ENCODE data around the gene DET1.

The DET1 gene

DNA sequence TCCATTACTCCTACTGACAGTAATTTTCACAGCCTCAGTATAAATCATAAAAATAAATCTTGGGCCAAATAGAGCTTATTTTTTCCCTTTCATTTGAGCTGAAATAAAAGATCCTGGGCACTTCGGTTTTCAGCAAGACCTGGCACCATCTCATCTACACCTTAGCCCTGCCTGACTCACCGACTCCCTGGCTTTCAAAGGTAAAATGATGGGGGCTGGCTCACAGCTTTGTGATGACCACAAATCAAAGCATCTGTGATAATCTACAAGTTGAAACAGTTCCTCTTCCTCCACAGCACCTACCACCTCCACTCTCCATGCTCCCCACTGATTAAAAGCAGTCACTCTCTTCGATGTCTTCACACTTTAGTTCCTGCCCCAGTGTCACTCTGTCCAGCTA is 27.6 kb downstream of the DET1 start:
- H3K14ac ChIP-seq (ENCODE audit: low read length) = no peak overlapping the region
- no peak overlapping the region for H2BK120ac ChIP-seq (ENCODE audit: insufficient read depth, low read length, poor library complexity)
- H3K4me2 ChIP-seq (ENCODE audit: low read length) = no peak overlapping the region
- no peak overlapping the region for H2AFZ ChIP-seq (ENCODE audit: insufficient read depth, low read length, poor library complexity)
- H3K9me3 ChIP-seq (ENCODE audit: insufficient read depth, low read depth, low read length) = peaks cover 2% of the 10 kb centered on the region
- no peaks in the 10 kb centered on the region for H3K4me1 ChIP-seq (ENCODE audit: control insufficient read depth in 1 of 2, insufficient read depth in 2 of 2, low read length in 2 of 2)
- H3K23ac ChIP-seq (ENCODE audit: low read length) = no peak overlapping the region
- H3K18ac ChIP-seq (ENCODE audit: low read length) = no peak overlapping the region
- H3K27me3 ChIP-seq (ENCODE audit: insufficient read depth, low read length) = no peaks in the 10 kb centered on the region
- WGBS (ENCODE audit: extremely low coverage, insufficient coverage, insufficient read length) = no CpG with 5 or more reads among the region's 3 CpGs
- peaks cover 0 to 5% of the 10 kb centered on the region in 2 experiments for H3K36me3 ChIP-seq (ENCODE audit: control insufficient read depth in 1 of 2, insufficient read depth in 2 of 2, low read length in 2 of 2)
- H3K79me2 ChIP-seq (ENCODE audit: control insufficient read depth, insufficient read depth, low read length, poor library complexity) = no peaks in the 10 kb centered on the region
- no peak overlapping the region for H2BK12ac ChIP-seq (ENCODE audit: low read length)
- H3K4ac ChIP-seq (ENCODE audit: low read depth, low read length) = no peak overlapping the region
- H3K4me3 ChIP-seq (ENCODE audit: low read depth, low read length) = no peak overlapping the region
- H4K91ac ChIP-seq (ENCODE audit: low read depth, low read length) = no peak overlapping the region
- H3K9ac ChIP-seq (ENCODE audit: low read length) = no peak overlapping the region
- no peak overlapping the region for H4K8ac ChIP-seq (ENCODE audit: low read depth, low read length)
- DNase-seq = no peak
- no peak overlapping the region for H4K12ac ChIP-seq (ENCODE audit: low read depth, low read length)
- no peak overlapping the region for H2BK5ac ChIP-seq (ENCODE audit: low read depth, low read length, poor library complexity)
- H3K27ac ChIP-seq (ENCODE audit: low read depth, low read length) = no peak overlapping the region
- H3K79me1 ChIP-seq (ENCODE audit: low read length) = no peaks in the 10 kb centered on the region
- no peak overlapping the region for H2AK5ac ChIP-seq (ENCODE audit: low read length)

GRCh38 chr15:88513195-88513594 is 33.3 kb downstream of the DET1 start:
- no peak overlapping the region for H4K12ac ChIP-seq (ENCODE audit: low read depth, low read length)
- no peak overlapping the region for H3K23ac ChIP-seq (ENCODE audit: low read length)
- no peak overlapping the region for H2BK5ac ChIP-seq (ENCODE audit: low read depth, low read length, poor library complexity)
- H3K79me2 ChIP-seq (ENCODE audit: control insufficient read depth, insufficient read depth, low read length, poor library complexity) = no peaks in the 10 kb centered on the region
- peaks cover 3% of the 10 kb centered on the region for H3K79me1 ChIP-seq (ENCODE audit: low read length)
- H4K8ac ChIP-seq (ENCODE audit: low read depth, low read length) = no peak overlapping the region
- no CpG with 5 or more reads among the region's 5 CpGs for WGBS (ENCODE audit: extremely low coverage, insufficient coverage, insufficient read length)
- no peak overlapping the region for H3K4me2 ChIP-seq (ENCODE audit: low read length)
- no peaks in the 10 kb centered on the region for H3K27me3 ChIP-seq (ENCODE audit: insufficient read depth, low read length)
- H3K9ac ChIP-seq (ENCODE audit: low read length) = no peak overlapping the region
- H2AFZ ChIP-seq (ENCODE audit: insufficient read depth, low read length, poor library complexity) = no peak overlapping the region
- no peak overlapping the region for H3K14ac ChIP-seq (ENCODE audit: low read length)
- peak overlapping the region; percentile 91 for H4K91ac ChIP-seq (ENCODE audit: low read depth, low read length)
- no peak overlapping the region for H3K18ac ChIP-seq (ENCODE audit: low read length)
- DNase-seq = peak; percentile 11 to 30
- H3K4me1 ChIP-seq (ENCODE audit: control insufficient read depth in 1 of 2, insufficient read depth in 2 of 2, low read length in 2 of 2) = peaks cover 9% of the 10 kb centered on the region in 2 experiments
- H3K4me3 ChIP-seq (ENCODE audit: low read depth, low read length) = no peak overlapping the region
- H3K9me3 ChIP-seq (ENCODE audit: insufficient read depth, low read depth, low read length) = no peaks in the 10 kb centered on the region
- no peak overlapping the region for H2BK12ac ChIP-seq (ENCODE audit: low read length)
- no peak overlapping the region for H2AK5ac ChIP-seq (ENCODE audit: low read length)
- peak overlapping the region; percentile 78 for H2BK120ac ChIP-seq (ENCODE audit: insufficient read depth, low read length, poor library complexity)
- H3K36me3 ChIP-seq (ENCODE audit: control insufficient read depth in 1 of 2, insufficient read depth in 2 of 2, low read length in 2 of 2) = peaks cover 0 to 4% of the 10 kb centered on the region in 2 experiments
- peak overlapping the region; percentile 69 for H3K27ac ChIP-seq (ENCODE audit: low read depth, low read length)
- no peak overlapping the region for H3K4ac ChIP-seq (ENCODE audit: low read depth, low read length)

GRCh38 chr15:88512601-88513000 is 33.9 kb downstream of the DET1 start:
- Histone ChIP-seq H4K8ac (ENCODE audit: low read depth, low read length) (peak overlapping the region; percentile 93), H3K18ac (ENCODE audit: low read length) (no peak overlapping the region), H3K9me3 (ENCODE audit: insufficient read depth, low read depth, low read length) (no peaks in the 10 kb centered on the region), H2BK5ac (ENCODE audit: low read depth, low read length, poor library complexity) (peak overlapping the region; percentile 92), H3K4me1 (ENCODE audit: control insufficient read depth in 1 of 2, insufficient read depth in 2 of 2, low read length in 2 of 2) (peaks cover 9% of the 10 kb centered on the region in 2 experiments), H2BK12ac (ENCODE audit: low read length) (peak overlapping the region; percentile 67), H3K79me1 (ENCODE audit: low read length) (peaks cover 3% of the 10 kb centered on the region), H3K4me3 (ENCODE audit: low read depth, low read length) (no peak overlapping the region), H2BK120ac (ENCODE audit: insufficient read depth, low read length, poor library complexity) (peak overlapping the region; percentile 78), H3K23ac (ENCODE audit: low read length) (no peak overlapping the region), H2AK5ac (ENCODE audit: low read length) (peak overlapping the region; percentile 22), H3K14ac (ENCODE audit: low read length) (peak overlapping the region; percentile 87), H3K4ac (ENCODE audit: low read depth, low read length) (peak overlapping the region; percentile 76), H3K79me2 (ENCODE audit: control insufficient read depth, insufficient read depth, low read length, poor library complexity) (no peaks in the 10 kb centered on the region), H2AFZ (ENCODE audit: insufficient read depth, low read length, poor library complexity) (no peak overlapping the region), H3K9ac (ENCODE audit: low read length) (no peak overlapping the region), H3K27me3 (ENCODE audit: insufficient read depth, low read length) (no peaks in the 10 kb centered on the region), H3K4me2 (ENCODE audit: low read length) (no peak overlapping the region), H3K36me3 (ENCODE audit: control insufficient read depth in 1 of 2, insufficient read depth in 2 of 2, low read length in 2 of 2) (peaks cover 0 to 6% of the 10 kb centered on the region in 2 experiments), H4K91ac (ENCODE audit: low read depth, low read length) (peak overlapping the region; percentile 91), H3K27ac (ENCODE audit: low read depth, low read length) (peak overlapping the region; percentile 69), H4K12ac (ENCODE audit: low read depth, low read length) (peak overlapping the region; percentile 7)
- no CpG with 5 or more reads among the region's 5 CpGs for WGBS (ENCODE audit: extremely low coverage, insufficient coverage, insufficient read length)
- peak in 1 of 2 donors; percentile 8 for DNase-seq

DNA sequence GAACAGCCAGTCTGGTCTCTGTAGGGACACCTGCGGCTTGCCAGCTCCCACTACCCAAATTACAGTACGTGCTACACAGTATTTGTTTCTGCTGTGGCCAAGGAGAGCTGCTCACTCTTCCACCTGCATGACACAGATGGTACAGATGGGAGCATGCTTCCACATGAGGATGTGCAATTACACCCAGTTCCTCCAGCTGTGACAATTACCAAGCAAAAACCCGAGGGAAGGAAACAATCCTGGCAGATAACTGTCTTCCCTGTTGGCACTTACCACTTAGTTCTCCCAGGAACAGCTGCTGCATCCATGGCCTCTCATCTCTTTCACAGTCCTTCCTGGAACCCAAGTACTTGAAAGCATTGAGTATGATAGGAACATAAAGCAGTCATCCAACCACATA is 34.4 kb downstream of the DET1 start:
- Histone ChIP-seq H3K4me2 (ENCODE audit: low read length) (no peak overlapping the region), H3K79me2 (ENCODE audit: control insufficient read depth, insufficient read depth, low read length, poor library complexity) (no peaks in the 10 kb centered on the region), H3K27ac (ENCODE audit: low read depth, low read length) (no peak overlapping the region), H2BK12ac (ENCODE audit: low read length) (peak overlapping the region; percentile 80), H3K23ac (ENCODE audit: low read length) (no peak overlapping the region), H2AFZ (ENCODE audit: insufficient read depth, low read length, poor library complexity) (no peak overlapping the region), H3K14ac (ENCODE audit: low read length) (peak overlapping the region; percentile 4), H3K4me1 (ENCODE audit: control insufficient read depth in 1 of 2, insufficient read depth in 2 of 2, low read length in 2 of 2) (peaks cover 9% of the 10 kb centered on the region in 2 experiments), H2BK5ac (ENCODE audit: low read depth, low read length, poor library complexity) (no peak overlapping the region), H2AK5ac (ENCODE audit: low read length) (peak overlapping the region; percentile 44), H4K8ac (ENCODE audit: low read depth, low read length) (no peak overlapping the region), H3K79me1 (ENCODE audit: low read length) (peaks cover 3% of the 10 kb centered on the region), H4K12ac (ENCODE audit: low read depth, low read length) (no peak overlapping the region), H3K4me3 (ENCODE audit: low read depth, low read length) (peak overlapping the region; percentile 16), H4K91ac (ENCODE audit: low read depth, low read length) (peak overlapping the region; percentile 55), H3K18ac (ENCODE audit: low read length) (no peak overlapping the region), H3K9ac (ENCODE audit: low read length) (no peak overlapping the region), H3K9me3 (ENCODE audit: insufficient read depth, low read depth, low read length) (no peaks in the 10 kb centered on the region), H3K27me3 (ENCODE audit: insufficient read depth, low read length) (no peaks in the 10 kb centered on the region), H3K4ac (ENCODE audit: low read depth, low read length) (no peak overlapping the region), H2BK120ac (ENCODE audit: insufficient read depth, low read length, poor library complexity) (peak overlapping the region; percentile 14), H3K36me3 (ENCODE audit: control insufficient read depth in 1 of 2, insufficient read depth in 2 of 2, low read length in 2 of 2) (peaks cover 0 to 6% of the 10 kb centered on the region in 2 experiments)
- no peak for DNase-seq
- no CpG with 5 or more reads among the region's 3 CpGs for WGBS (ENCODE audit: extremely low coverage, insufficient coverage, insufficient read length)
